ENCODE measurements around the gene FN3KRP. TPM values are rescaled to one million over a fixed set of nuclear protein-coding genes. Genes with fewer than 3 reads are reported as not detected.
A peak's percentile ranks its signal among the peaks of the same experiment; 100 is the strongest.
"Not testable (repeated sequence)": the region's sequence is repeated elsewhere in the genome, so short reads cannot be mapped to it uniquely, and the experiment has no call there.

The FN3KRP gene
- total and polyA plus RNA-seq, 2 donors: 19.4 to 40.9 TPM

DNA sequence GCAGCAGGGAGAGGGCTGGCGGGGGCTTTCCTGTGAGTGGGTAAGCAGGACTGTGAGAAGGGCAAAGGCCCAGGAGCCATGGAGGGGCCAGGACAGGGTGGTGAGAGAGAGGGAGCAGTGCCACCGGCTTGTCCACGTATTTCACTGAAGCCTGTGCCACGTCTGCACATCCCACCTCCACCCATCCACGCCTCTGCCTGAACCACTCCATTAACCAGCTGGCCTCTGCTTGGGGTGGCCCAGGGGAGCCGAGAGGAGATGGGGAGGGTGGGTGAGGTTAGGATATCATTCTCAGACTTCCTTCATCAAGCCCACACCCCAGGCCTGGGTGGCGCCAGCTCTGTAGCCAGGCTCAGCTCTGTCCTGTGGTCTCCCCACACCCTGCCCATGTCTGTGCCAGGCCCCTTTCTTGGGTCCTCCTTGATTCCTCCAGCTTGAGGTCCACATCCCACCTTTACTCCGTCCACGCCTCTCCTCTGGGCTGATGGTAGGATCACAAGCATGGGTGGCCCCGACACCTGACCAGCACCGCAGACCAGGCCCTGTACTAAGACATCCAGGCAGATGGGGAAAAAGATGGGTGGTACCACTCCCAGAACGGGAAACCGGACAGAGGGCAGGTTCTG is 15.7 kb downstream of the FN3KRP start:
- H3K4me3 ChIP-seq (ENCODE audit: low read depth, low read length): no peak overlapping the region
- no peak for DNase-seq (ENCODE audit: extremely low spot score)
- H3K36me3 ChIP-seq (ENCODE audit: insufficient read depth): no peaks in the 10 kb centered on the region
- no peak overlapping the region for H3K27ac ChIP-seq (ENCODE audit: low read depth)
- no peaks in the 10 kb centered on the region for H3K4me1 ChIP-seq (ENCODE audit: insufficient read depth)
- WGBS: 92% methylated on average over 13 of the region's 13 CpGs

DNA sequence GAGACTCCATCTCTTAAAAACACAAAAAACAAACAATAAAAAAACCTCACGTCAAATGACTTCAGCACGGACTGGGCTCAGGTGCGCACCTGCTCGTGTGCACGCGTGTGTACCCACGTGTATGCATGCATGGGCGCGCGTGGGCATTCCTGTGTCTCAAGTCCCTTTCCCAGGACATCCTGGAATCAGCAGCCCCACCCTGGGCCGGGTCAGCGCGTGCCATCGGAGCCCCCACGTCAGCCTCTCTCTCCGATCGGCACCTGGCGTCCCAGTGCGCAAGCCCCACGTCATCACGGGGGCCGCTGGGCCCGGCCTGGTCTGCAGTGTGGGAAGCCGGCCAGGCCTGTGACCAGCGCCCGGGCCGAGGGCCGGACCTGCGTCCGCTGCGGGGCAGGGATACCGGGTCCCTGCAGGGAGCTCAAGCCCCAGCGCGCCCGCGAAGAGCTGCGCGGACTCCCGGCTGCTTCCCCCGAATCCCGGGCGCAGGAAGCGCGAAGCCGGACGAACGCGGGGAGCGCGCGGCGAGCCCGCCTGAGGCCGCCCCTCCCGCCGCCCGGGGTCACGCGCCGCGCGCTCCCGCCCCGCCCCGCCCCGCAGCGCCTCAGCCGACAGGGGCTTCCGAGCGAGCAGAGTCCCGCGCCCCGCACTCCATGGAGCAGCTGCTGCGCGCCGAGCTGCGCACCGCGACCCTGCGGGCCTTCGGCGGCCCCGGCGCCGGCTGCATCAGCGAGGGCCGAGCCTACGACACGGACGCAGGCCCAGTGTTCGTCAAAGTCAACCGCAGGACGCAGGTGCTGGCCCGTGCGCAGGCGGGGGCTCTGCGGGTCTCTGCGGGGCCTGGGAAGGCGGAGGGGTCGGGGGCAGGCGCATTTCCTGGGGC is 18.7 kb downstream of the FN3KRP start, which contains the start of gene FN3K:
Gene FN3K (plus strand): TSS at position 629 of the 880 bp plus-strand sequence. CDS start 22 bp downstream, at position 651.
- DNase-seq (ENCODE audit: extremely low spot score): no peak
- H3K36me3 ChIP-seq (ENCODE audit: insufficient read depth): no peaks in the 10 kb centered on the region
- 3% methylated on average over 101 of the region's 101 CpGs for WGBS
- peak within 1 kb of the TSS; percentile 89 for H3K4me3 ChIP-seq (ENCODE audit: low read depth, low read length)
- H3K4me1 ChIP-seq (ENCODE audit: insufficient read depth): no peaks in the 10 kb centered on the region
- H3K27ac ChIP-seq (ENCODE audit: low read depth): peak within 1 kb of the TSS; percentile 51

DNA sequence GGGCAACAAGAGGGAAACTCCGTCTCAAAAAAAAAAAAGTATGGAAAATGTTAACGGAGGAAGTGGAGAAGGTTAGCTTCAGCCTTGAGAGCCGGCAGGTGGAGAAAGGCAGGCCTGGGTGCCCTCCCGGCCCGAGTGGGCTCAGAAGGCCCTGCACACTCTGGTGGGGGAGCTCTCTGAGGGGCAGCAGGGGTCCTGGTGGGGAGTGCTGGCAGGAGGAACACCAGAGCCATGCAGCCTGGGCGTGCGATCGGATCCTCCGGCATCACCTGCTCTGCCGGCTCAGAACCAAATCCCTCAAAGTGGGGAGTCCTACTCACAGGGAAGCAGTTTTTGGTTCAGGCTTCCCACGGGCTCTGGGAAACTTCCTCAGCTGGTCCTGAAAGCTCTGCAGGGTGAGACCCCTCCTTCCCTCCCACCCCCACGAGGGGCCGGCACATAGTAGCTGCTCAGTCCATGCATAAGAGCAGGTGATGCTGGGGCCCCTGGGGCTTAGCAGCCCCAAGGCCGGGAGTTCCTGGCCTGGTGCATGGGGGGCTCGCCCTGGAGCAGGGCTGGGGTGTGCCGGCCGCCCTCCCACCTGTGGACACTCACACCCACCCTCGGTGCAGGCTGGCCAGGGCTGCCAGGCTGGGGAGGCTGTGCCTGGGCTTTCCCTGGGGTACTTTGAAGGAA is 20.1 kb downstream of the FN3KRP start:
- WGBS: 89% methylated on average over 18 of the region's 18 CpGs
- H3K36me3 ChIP-seq (ENCODE audit: insufficient read depth): no peaks in the 10 kb centered on the region
- H3K4me3 ChIP-seq (ENCODE audit: low read depth, low read length): no peak overlapping the region
- DNase-seq (ENCODE audit: extremely low spot score): no peak
- no peaks in the 10 kb centered on the region for H3K4me1 ChIP-seq (ENCODE audit: insufficient read depth)
- H3K27ac ChIP-seq (ENCODE audit: low read depth): no peak overlapping the region

DNA sequence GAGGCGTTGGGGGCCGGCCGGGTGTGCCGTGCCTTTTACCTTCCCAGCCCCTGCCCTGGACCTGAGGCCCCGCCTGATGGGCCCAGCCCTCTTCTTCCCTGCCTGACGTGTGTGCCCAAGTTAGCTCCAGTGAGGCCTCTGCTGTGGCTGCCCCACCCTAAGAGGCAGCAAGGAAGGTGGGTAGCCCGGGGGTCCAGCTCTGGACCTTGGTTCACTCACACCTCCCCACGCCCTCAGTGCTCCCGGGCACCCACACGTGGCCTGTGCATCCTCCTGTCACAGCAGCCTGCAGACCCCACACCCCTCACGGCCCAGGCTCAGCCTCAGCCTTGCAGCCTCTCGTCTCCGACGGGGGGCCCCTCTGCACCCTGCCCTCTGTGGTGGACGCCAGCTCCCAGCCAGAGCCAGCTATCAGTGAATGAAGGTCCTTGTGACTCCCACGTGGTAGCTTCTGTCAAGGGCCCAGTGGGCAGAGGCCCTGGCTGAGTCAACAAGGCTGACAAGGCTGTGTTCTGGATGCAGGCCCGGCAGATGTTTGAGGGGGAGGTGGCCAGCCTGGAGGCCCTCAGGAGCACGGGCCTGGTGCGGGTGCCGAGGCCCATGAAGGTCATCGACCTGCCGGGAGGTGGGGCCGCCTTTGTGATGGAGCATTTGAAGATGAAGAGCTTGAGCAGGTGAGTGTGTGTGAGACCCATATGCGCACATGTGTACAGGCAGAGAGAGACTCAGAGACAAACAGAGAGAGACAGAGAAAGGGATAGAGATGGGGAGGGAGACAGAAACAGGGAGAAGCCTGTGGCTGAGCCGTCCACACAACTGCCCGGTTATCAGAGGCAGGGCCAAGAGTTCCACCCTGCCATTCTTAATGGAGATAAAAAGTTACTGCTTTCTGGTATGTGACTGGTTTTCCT is 21.7 kb downstream of the FN3KRP start:
- no peak overlapping the region for H3K4me3 ChIP-seq (ENCODE audit: low read depth, low read length)
- no peaks in the 10 kb centered on the region for H3K4me1 ChIP-seq (ENCODE audit: insufficient read depth)
- WGBS: 85% methylated on average over 26 of the region's 26 CpGs
- H3K36me3 ChIP-seq (ENCODE audit: insufficient read depth): no peaks in the 10 kb centered on the region
- DNase-seq (ENCODE audit: extremely low spot score): no peak
- H3K27ac ChIP-seq (ENCODE audit: low read depth): no peak overlapping the region

DNA sequence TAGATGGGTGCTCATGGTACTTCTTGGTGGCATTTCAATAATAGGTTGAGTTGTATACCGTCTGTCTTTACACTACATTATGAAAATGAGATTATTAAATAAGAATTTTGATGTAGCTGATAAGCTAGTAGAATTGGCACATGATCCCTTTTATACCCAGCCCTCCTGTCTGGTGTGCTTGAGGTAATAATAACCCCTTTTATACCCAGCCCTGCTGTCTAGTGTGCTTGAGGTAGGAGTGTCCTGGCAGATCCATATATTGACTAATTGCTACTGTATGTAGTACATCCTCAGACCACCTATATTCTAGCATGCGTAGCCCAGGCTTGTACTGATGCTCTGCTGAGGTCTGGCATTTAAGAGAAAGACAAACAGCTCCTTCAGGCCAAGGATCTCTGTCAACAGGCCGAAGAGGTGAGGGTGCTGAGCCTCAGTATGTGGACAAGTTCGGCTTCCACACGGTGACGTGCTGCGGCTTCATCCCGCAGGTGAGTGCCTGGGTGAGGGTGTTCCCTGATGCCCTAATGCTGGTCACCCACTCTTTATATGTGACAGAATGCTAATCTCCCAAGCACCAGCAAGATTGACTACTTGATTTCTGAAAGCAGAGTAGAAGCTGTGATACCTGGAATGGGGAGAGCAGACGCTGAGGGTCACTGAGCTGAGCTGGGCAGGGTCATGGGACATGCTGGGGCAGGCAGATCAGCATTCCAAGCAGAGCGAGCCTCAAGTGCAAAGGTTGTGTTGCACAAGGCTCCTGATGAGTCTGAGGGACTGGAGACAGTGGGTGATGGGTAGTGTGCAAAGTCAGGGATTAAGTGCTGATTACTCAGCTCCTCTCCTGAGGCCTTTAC is 24.6 kb downstream of the FN3KRP start:
- Histone ChIP-seq H3K4me3 (ENCODE audit: low read depth, low read length) (no peak overlapping the region), H3K36me3 (ENCODE audit: insufficient read depth) (no peaks in the 10 kb centered on the region), H3K4me1 (ENCODE audit: insufficient read depth) (no peaks in the 10 kb centered on the region), H3K27ac (ENCODE audit: low read depth) (no peak overlapping the region)
- no peak for DNase-seq (ENCODE audit: extremely low spot score)
- 97% methylated on average over 10 of the region's 10 CpGs for WGBS

DNA sequence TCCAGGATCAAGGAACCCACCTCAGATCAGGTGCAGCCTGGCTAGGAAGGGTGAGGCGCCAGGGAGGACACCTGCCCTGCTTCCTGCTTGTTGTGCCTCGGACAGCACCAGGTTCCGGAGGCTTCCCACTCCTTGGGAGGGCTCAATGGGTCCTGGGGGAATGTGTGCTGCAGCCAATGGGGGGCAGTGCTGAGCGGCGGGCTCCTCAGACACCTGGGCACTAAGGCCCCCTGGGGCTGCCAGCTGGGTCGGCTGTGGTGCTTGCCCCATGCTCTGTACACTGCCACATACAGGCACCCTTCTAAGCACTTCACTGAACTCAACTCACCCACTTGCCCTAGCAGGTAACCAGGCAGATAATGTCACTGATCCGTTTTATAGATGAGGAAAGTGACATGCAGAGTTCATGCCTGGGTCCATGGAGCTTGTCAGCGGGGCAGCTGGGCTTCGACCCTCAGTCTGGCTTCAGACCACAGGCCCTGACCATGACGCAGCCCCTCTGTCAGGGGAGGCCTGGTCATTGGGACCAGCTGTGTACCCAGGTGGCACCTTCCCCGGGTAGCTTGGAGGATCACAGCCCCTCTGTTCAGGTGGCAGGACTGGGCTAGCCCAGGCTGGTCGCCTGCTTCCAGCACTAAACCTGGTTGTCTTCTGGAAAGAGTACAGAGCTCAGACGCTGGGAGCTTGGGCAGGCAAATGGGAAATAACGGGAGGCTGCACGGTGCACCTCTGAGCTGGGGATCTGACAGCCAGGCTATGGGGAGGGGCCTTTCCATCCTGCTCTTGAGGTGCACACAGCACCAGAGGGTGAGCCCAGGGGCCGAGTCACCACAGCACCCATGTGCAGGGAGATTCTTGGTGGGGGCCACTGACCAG is 27.1 kb downstream of the FN3KRP start:
- Histone ChIP-seq H3K27ac (ENCODE audit: low read depth) (no peak overlapping the region), H3K36me3 (ENCODE audit: insufficient read depth) (no peaks in the 10 kb centered on the region), H3K4me1 (ENCODE audit: insufficient read depth) (no peaks in the 10 kb centered on the region), H3K4me3 (ENCODE audit: low read depth, low read length) (no peak overlapping the region)
- WGBS: 92% methylated on average over 16 of the region's 16 CpGs
- DNase-seq (ENCODE audit: extremely low spot score): no peak

DNA sequence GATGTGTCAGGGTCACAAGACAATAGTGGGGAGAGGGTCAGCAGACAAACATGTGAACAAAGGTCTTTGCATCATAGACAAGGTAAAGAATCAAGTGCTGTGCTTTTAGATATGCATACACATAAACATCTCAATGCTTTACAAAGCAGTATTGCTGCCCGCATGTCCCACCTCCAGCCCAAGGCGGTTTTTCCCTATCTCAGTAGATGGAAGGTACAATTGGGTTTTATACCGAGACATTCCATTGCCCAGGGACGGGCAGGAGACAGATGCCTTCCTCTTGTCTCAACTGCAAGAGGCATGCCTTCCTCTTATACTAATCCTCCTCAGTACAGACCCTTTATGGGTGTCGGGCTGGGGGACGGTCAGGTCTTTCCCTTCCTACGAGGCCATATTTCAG is 28.2 kb downstream of the FN3KRP start:
- not testable (repeated sequence) for H3K4me3 ChIP-seq (ENCODE audit: low read depth, low read length); H3K27ac ChIP-seq (ENCODE audit: low read depth); H3K36me3 ChIP-seq (ENCODE audit: insufficient read depth); DNase-seq (ENCODE audit: extremely low spot score); H3K4me1 ChIP-seq (ENCODE audit: insufficient read depth)
- 60% methylated on average over 7 of the region's 7 CpGs for WGBS

DNA sequence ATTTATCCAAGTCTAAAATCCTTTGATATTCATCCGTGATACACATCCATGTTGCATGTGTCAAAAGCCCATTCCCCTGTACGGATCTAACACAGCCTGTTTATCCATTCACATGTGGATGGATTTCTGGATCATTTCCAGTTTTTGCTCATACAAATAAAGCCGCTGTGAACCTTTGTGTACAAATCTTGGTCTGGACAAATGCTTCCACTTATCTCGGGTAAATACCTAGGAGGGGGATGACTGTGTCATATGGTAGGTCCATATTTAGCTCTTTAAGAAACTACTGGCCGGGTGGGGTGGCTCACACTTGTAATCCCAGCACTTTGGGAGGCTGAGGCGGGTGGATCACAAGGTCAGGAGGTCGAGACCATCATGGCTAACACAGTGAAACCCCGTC is 29.0 kb downstream of the FN3KRP start:
- no peak overlapping the region for H3K4me3 ChIP-seq (ENCODE audit: low read depth, low read length)
- WGBS: 84% methylated on average over 8 of the region's 8 CpGs
- H3K36me3 ChIP-seq (ENCODE audit: insufficient read depth): no peaks in the 10 kb centered on the region
- no peaks in the 10 kb centered on the region for H3K4me1 ChIP-seq (ENCODE audit: insufficient read depth)
- DNase-seq (ENCODE audit: extremely low spot score): no peak
- H3K27ac ChIP-seq (ENCODE audit: low read depth): no peak overlapping the region

DNA sequence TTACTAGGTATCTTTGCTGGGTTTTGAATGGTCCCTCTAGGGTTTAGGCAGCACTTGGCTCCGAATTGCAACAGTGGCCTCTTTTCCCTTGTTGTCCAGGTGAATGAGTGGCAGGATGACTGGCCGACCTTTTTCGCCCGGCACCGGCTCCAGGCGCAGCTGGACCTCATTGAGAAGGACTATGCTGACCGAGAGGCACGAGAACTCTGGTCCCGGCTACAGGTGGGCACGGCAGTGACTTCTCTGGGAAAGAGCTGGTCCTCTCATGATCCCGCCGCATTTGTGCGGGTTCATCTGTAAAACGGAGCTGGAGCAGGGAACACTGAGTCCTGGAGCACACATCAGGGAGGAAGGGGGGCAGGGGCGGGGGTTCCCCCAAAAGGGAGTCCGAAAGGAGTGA is 32.2 kb downstream of the FN3KRP start:
- 91% methylated on average over 16 of the region's 16 CpGs for WGBS

DNA sequence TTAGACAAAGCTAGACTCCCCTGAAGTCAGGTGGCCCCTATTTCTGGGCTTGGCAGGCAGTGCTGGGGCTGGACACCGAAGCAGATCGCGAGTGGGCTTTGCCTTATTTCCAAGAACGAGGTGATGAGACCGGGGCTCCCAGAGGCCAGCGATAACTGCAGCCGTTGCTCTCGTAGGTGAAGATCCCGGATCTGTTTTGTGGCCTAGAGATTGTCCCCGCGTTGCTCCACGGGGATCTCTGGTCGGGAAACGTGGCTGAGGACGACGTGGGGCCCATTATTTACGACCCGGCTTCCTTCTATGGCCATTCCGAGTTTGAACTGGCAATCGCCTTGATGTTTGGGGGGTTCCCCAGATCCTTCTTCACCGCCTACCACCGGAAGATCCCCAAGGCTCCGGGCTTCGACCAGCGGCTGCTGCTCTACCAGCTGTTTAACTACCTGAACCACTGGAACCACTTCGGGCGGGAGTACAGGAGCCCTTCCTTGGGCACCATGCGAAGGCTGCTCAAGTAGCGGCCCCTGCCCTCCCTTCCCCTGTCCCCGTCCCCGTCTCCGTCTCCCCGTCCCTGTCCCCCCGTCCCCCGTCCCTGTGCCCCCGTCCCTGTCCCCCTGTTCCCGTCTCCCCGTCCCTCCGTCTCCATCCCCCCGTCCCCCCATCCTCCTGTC is 33.9 kb downstream of the FN3KRP start:
- DNase-seq (ENCODE audit: extremely low spot score): no peak
- H3K4me3 ChIP-seq (ENCODE audit: low read depth, low read length): no peak overlapping the region
- peak overlapping the region; percentile 28 for H3K27ac ChIP-seq (ENCODE audit: low read depth)
- no peaks in the 10 kb centered on the region for H3K4me1 ChIP-seq (ENCODE audit: insufficient read depth)
- no peaks in the 10 kb centered on the region for H3K36me3 ChIP-seq (ENCODE audit: insufficient read depth)
- WGBS: 53% methylated on average over 40 of the region's 40 CpGs

More for the DNA sequence above, 32.2 kb downstream of the FN3KRP start:
- H3K4me3 ChIP-seq (ENCODE audit: low read depth, low read length): no peak overlapping the region
- no peaks in the 10 kb centered on the region for H3K36me3 ChIP-seq (ENCODE audit: insufficient read depth)
- H3K27ac ChIP-seq (ENCODE audit: low read depth): no peak overlapping the region
- no peaks in the 10 kb centered on the region for H3K4me1 ChIP-seq (ENCODE audit: insufficient read depth)
- no peak for DNase-seq (ENCODE audit: extremely low spot score)

DNA sequence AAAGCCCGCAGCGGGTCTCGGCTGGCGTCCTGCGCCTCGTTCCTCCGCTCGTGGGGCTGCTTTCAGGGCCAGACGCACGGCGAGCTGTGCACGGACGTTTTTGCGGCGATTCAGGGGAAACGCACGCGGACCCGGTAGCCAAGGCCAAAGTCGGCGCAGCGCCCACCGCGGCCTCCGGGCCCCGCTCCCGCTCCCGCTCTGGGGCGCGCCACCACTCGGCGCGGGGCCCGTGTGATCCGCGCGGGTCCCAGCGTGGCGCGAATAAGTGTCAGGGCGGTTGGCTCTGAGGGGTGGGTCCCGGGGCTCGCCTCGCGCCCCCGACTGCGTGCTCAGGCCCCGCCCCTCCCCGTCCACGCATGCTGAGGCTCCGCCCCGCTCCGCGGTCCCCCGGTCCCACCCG is 34.7 kb downstream of the FN3KRP start:
- H3K36me3 ChIP-seq (ENCODE audit: insufficient read depth): no peaks in the 10 kb centered on the region
- WGBS: 1% methylated on average over 55 of the region's 56 CpGs
- DNase-seq (ENCODE audit: extremely low spot score): no peak
- no peak overlapping the region for H3K27ac ChIP-seq (ENCODE audit: low read depth)
- peak overlapping the region; percentile 84 for H3K4me3 ChIP-seq (ENCODE audit: low read depth, low read length)
- H3K4me1 ChIP-seq (ENCODE audit: insufficient read depth): no peaks in the 10 kb centered on the region

Measured in urinary bladder (tissue), 4 donors.